ENCODE results near the gene SEC23B. TPM values are rescaled to one million over a fixed set of nuclear protein-coding genes. Genes with fewer than 3 reads are reported as not detected.

Gene SEC23B
- total RNA-seq, 1 experiment from 2014 or later = 85.8 TPM

- Histone ChIP-seq H3K9me3 (ENCODE audit: control insufficient read depth in 1 of 2, insufficient read depth in 1 of 2, low read depth in 1 of 2, low read length in 2 of 2) (no peaks in the 10 kb centered on the region), H3K4me2 (ENCODE audit: low read length) (no peak overlapping the region), H3K9ac (ENCODE audit: low read length) (no peak overlapping the region), H3K79me2 (ENCODE audit: insufficient read depth, low read length) (peaks cover 17% of the 10 kb centered on the region), H2AFZ (ENCODE audit: low read depth, low read length, poor library complexity, severe bottlenecking) (no peak overlapping the region), H3K27ac (ENCODE audit: low read depth, low read length) (no peak overlapping the region), H3K4me3 (replicated peaks in 1 of 2; ENCODE audit: low read depth in 1 of 2, low read length in 2 of 2) (no peak overlapping the region), H3K4me1 (ENCODE audit: control insufficient read depth in 1 of 2, insufficient read depth in 2 of 2, low read length in 2 of 2) (peaks cover 8 to 17% of the 10 kb centered on the region in 2 experiments; a peak in 3 of 4 replicates), H4K20me1 (ENCODE audit: insufficient read depth) (no peaks in the 10 kb centered on the region), H3K27me3 (ENCODE audit: insufficient read depth, low read length) (no peaks in the 10 kb centered on the region), H3K9me2 (ENCODE audit: insufficient read depth) (no peaks in the 10 kb centered on the region), H3K36me3 (ENCODE audit: control insufficient read depth in 1 of 2, insufficient read depth in 2 of 2, low read length in 2 of 2) (no peaks in the 10 kb centered on the region)
- DNase-seq (ENCODE audit: low read depth, low spot score) (peak; percentile 78), ATAC-seq (no peak)
- RAD21 ChIA-PET (ENCODE audit: low non-redundant PET in 1 of 2, low total read pairs in 2 of 2, uncharacterized antibody in 2 of 2, unreplicated experiment in 2 of 2) = no interaction called here
- CTCF ChIA-PET = no interaction called here
- no peak for TF ChIP-seq REST (IDR thresholded peaks at IDR 0.05; ENCODE audit: low read depth)
- TF ChIP-seq ATF3 (IDR thresholded peaks at IDR 0.05) = no peak
- TF ChIP-seq JUND (IDR thresholded peaks at IDR 0.05) = no peak
- TF ChIP-seq CEBPB (IDR thresholded peaks at IDR 0.05; ENCODE audit: low read depth) = peak; percentile 84
- TF ChIP-seq EZH2 (IDR thresholded peaks at IDR 0.05) = no peak
- TF ChIP-seq POLR2A (IDR thresholded peaks at IDR 0.05; ENCODE audit: borderline replicate concordance, extremely low read depth, insufficient read depth, insufficient read length) = no peak
- TF ChIP-seq ZFX (IDR thresholded peaks at IDR 0.05) = no peak
- no peak for TF ChIP-seq FOSL1 (IDR thresholded peaks at IDR 0.05; ENCODE audit: low read depth)
- TF ChIP-seq POLR2AphosphoS5 (IDR thresholded peaks at IDR 0.05; ENCODE audit: low read depth, low read length) = peak; percentile 34
- no peak for TF ChIP-seq SIN3A (IDR thresholded peaks at IDR 0.05; ENCODE audit: low read depth)
- peak; percentile 67; the same call in 1 of the 2 replicates for TF ChIP-seq MAX (IDR thresholded peaks at IDR 0.05)
- no peak for TF ChIP-seq ZNF274 (IDR thresholded peaks at IDR 0.05; ENCODE audit: low read depth, low read length)
- TF ChIP-seq SP1 (IDR thresholded peaks at IDR 0.05; ENCODE audit: low read depth) = peak; percentile 54
- TF ChIP-seq ELF1 (IDR thresholded peaks at IDR 0.05; ENCODE audit: borderline replicate concordance, low read depth) = no peak
- intact Hi-C loops (cut with micrococcal nuclease) = loop anchor here (5.0 kb wide), 1 partner anchor 78 kb away; the partner anchor contains the start of gene SEC23B
- POLR2A ChIA-PET = interaction anchor here (1.1 to 1.8 kb wide), 4 partner anchors 11 to 78 kb away, joined by 5 to 6 read pairs (median 5); partner anchors contain the start of genes SEC23B and SMIM26
- BruUV-seq (replicated peaks) = no TSS peak
These were observed 77.4 kb downstream of the SEC23B start for GRCh38 chr20:18585134-18585533.
